WTC11 (cell line): ENCODE results near the gene SH2D3C. TPM values are rescaled to one million over a fixed set of nuclear protein-coding genes. Genes with fewer than 3 reads are reported as not detected.
A peak's percentile ranks its signal among the peaks of the same experiment; 100 is the strongest.

Source experiments
- ATAC-seq: fragments of 200-7000 bp; cut with Tn5 transposase; 2 replicates; pipeline ENCODE4 v1.10.0; 2021; ENCODE audit warnings: mild to moderate bottlenecking, moderate library complexity
- CTCF ChIA-PET: fragments of 300-600 bp; sonication (Branson Sonifier 250); formaldehyde crosslinking; loops from one replicate; lab custom pipeline; 2021; ENCODE audit warnings: antibody characterized with exemption; lab: Charles Lee
- POLR2A ChIA-PET: fragments of 350-600 bp; sonication (Branson Sonifier 250); formaldehyde crosslinking; loops from one replicate; lab custom pipeline; 2021; ENCODE audit warnings: antibody characterized with exemption; lab: Charles Lee
- DNase-seq: peaks from one replicate; pipeline ENCODE4 v3.0.0; 2021; ENCODE audit warnings: low spot score
- H3K27ac Mint-ChIP-seq: 2 replicates; pipeline ENCODE4 v1.8.0; 2021; ENCODE audit warnings: mixed read lengths
- H3K27me3 Mint-ChIP-seq: 2 replicates; pipeline ENCODE4 v1.8.0; 2021; ENCODE audit warnings: low read depth, mild to moderate bottlenecking, moderate library complexity, mixed read lengths
- H3K36me3 Mint-ChIP-seq: 2 replicates; pipeline ENCODE4 v1.8.0; 2021; ENCODE audit warnings: mixed read lengths
- H3K4me1 Mint-ChIP-seq: 2 replicates; pipeline ENCODE4 v1.8.0; 2022; ENCODE audit warnings: mixed read lengths
- H3K4me3 Mint-ChIP-seq: 2 replicates; pipeline ENCODE4 v1.8.0; 2021; ENCODE audit warnings: mild to moderate bottlenecking, moderate library complexity, mixed read lengths
- H3K9me3 Mint-ChIP-seq: 2 replicates; pipeline ENCODE4 v1.8.0; 2021; ENCODE audit warnings: mixed read lengths
- CBFB ChIP-seq: sonication (generic); formaldehyde crosslinking; IDR thresholded peaks from 2 replicates; pipeline ENCODE4 v1.8.1; 2022; ENCODE audit warnings: mild to moderate bottlenecking, low read depth, missing genetic modification reagents
- CREM ChIP-seq: sonication (generic); formaldehyde crosslinking; IDR thresholded peaks from 2 replicates; pipeline ENCODE4 v1.8.1; 2022; ENCODE audit warnings: mild to moderate bottlenecking, missing genetic modification reagents, moderate library complexity
- ESRRA ChIP-seq: sonication (generic); formaldehyde crosslinking; IDR thresholded peaks from 2 replicates; pipeline ENCODE4 v1.8.1; 2022; ENCODE audit warnings: mild to moderate bottlenecking, missing genetic modification reagents, borderline replicate concordance
- ETV6 ChIP-seq: sonication (generic); formaldehyde crosslinking; IDR thresholded peaks from 2 replicates; pipeline ENCODE4 v1.8.1; 2022; ENCODE audit warnings: mild to moderate bottlenecking, missing genetic modification reagents
- GABPB1 ChIP-seq: sonication (generic); formaldehyde crosslinking; IDR thresholded peaks from 2 replicates; pipeline ENCODE4 v1.8.1; 2023; ENCODE audit warnings: mild to moderate bottlenecking, missing genetic modification reagents
- MXD4 ChIP-seq: fragments of 250-450 bp; sonication (Bioruptor Pico); IDR thresholded peaks from 2 replicates; pipeline ENCODE4 v1.8.0; 2021; ENCODE audit warnings: mild to moderate bottlenecking, moderate library complexity, borderline replicate concordance
- MYBL2 ChIP-seq: sonication (generic); formaldehyde crosslinking; IDR thresholded peaks from 2 replicates; pipeline ENCODE4 v1.8.1; 2023; ENCODE audit warnings: mild to moderate bottlenecking, moderate library complexity, missing genetic modification reagents
- SMAD3 ChIP-seq: sonication (generic); formaldehyde crosslinking; IDR thresholded peaks from 2 replicates; pipeline ENCODE4 v1.8.0; 2022; ENCODE audit warnings: missing genetic modification reagents, mild to moderate bottlenecking, borderline replicate concordance
- SP1 ChIP-seq: sonication (generic); formaldehyde crosslinking; conservative IDR thresholded peaks from 2 replicates; pipeline ENCODE4 v1.8.1; 2022; ENCODE audit warnings: missing genetic modification reagents
- TCF7 ChIP-seq: sonication (generic); formaldehyde crosslinking; IDR thresholded peaks from 2 replicates; pipeline ENCODE4 v1.8.0; 2022; ENCODE audit warnings: mild to moderate bottlenecking, low read depth, missing genetic modification reagents, moderate library complexity
- TEAD1 ChIP-seq: sonication (generic); formaldehyde crosslinking; IDR thresholded peaks from 2 replicates; pipeline ENCODE4 v1.8.0; 2022; ENCODE audit warnings: mild to moderate bottlenecking, missing genetic modification reagents
- ZBTB21 ChIP-seq: sonication (generic); formaldehyde crosslinking; IDR thresholded peaks from 2 replicates; pipeline ENCODE4 v1.8.1; 2023; ENCODE audit warnings: mild to moderate bottlenecking, missing genetic modification reagents, borderline replicate concordance
- ZNF396 ChIP-seq: fragments of 250-450 bp; sonication (Bioruptor Pico); IDR thresholded peaks from 2 replicates; pipeline ENCODE4 v1.8.0; 2021; ENCODE audit warnings: mild to moderate bottlenecking, moderate library complexity, borderline replicate concordance
- total RNA-seq: library from RNA; stranded (reverse); gene quantifications from 3 replicates; pipeline ENCODE4 v1.2.3, GENCODE V29; 2021
- TF ChIP-seq, protein P1 (sequence below): sonication (generic); formaldehyde crosslinking; conservative IDR thresholded peaks from 2 replicates; pipeline ENCODE4 v1.8.1; 2023; ENCODE audit warnings: mild to moderate bottlenecking, low read depth, missing genetic modification reagents, moderate library complexity
- TF ChIP-seq, protein P2 (sequence below): sonication (generic); formaldehyde crosslinking; IDR thresholded peaks from 2 replicates; pipeline ENCODE4 v1.8.1; 2022; ENCODE audit warnings: low read depth, missing genetic modification reagents, borderline replicate concordance
- TF ChIP-seq, protein P3 (sequence below): sonication (generic); formaldehyde crosslinking; IDR thresholded peaks from 2 replicates; pipeline ENCODE4 v1.8.0; 2023; ENCODE audit warnings: mild to moderate bottlenecking, missing genetic modification reagents
- TF ChIP-seq, protein P4 (sequence below): sonication (generic); formaldehyde crosslinking; IDR thresholded peaks from 2 replicates; pipeline ENCODE4 v1.8.0; 2023; ENCODE audit warnings: missing genetic modification reagents, mild to moderate bottlenecking, borderline replicate concordance
- TF ChIP-seq, protein P5 (sequence below): sonication (generic); formaldehyde crosslinking; IDR thresholded peaks from 2 replicates; pipeline ENCODE4 v1.8.1; 2023; ENCODE audit warnings: mild to moderate bottlenecking, missing genetic modification reagents, moderate library complexity

SH2D3C gene
- total RNA-seq, 1 experiment from 2014 or later: 5.4 TPM

DNA sequence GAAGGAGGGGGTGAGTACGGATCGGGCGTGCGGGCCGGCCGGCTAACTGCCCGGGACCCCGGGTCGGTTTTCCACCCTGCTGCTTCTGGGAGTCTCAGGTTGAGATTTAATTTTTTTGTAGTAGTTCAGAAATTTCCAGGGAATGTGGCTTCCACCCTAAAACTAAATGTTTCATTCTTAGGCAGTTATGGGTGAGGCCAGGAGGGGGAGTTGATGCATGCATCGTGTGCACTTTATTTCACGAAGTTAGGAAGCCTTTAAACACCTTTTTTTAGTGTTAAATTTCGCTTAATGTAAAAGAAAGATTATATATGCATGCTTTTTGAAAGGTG, 8.3 kb upstream of the SH2D3C start (continued):
- TF ChIP-seq, protein P1, sequence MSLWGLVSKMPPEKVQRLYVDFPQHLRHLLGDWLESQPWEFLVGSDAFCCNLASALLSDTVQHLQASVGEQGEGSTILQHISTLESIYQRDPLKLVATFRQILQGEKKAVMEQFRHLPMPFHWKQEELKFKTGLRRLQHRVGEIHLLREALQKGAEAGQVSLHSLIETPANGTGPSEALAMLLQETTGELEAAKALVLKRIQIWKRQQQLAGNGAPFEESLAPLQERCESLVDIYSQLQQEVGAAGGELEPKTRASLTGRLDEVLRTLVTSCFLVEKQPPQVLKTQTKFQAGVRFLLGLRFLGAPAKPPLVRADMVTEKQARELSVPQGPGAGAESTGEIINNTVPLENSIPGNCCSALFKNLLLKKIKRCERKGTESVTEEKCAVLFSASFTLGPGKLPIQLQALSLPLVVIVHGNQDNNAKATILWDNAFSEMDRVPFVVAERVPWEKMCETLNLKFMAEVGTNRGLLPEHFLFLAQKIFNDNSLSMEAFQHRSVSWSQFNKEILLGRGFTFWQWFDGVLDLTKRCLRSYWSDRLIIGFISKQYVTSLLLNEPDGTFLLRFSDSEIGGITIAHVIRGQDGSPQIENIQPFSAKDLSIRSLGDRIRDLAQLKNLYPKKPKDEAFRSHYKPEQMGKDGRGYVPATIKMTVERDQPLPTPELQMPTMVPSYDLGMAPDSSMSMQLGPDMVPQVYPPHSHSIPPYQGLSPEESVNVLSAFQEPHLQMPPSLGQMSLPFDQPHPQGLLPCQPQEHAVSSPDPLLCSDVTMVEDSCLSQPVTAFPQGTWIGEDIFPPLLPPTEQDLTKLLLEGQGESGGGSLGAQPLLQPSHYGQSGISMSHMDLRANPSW (CRISPR knock-in tag): no peak
- TF ChIP-seq ZBTB21 (CRISPR knock-in tag) (no peak), MXD4 (CRISPR knock-in tag) (no peak), SP1 (CRISPR knock-in tag) (no peak), ETV6 (CRISPR knock-in tag) (no peak), MYBL2 (CRISPR knock-in tag) (no peak)
- TF ChIP-seq, protein P2, sequence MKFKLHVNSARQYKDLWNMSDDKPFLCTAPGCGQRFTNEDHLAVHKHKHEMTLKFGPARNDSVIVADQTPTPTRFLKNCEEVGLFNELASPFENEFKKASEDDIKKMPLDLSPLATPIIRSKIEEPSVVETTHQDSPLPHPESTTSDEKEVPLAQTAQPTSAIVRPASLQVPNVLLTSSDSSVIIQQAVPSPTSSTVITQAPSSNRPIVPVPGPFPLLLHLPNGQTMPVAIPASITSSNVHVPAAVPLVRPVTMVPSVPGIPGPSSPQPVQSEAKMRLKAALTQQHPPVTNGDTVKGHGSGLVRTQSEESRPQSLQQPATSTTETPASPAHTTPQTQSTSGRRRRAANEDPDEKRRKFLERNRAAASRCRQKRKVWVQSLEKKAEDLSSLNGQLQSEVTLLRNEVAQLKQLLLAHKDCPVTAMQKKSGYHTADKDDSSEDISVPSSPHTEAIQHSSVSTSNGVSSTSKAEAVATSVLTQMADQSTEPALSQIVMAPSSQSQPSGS (CRISPR knock-in tag): no peak

DNA sequence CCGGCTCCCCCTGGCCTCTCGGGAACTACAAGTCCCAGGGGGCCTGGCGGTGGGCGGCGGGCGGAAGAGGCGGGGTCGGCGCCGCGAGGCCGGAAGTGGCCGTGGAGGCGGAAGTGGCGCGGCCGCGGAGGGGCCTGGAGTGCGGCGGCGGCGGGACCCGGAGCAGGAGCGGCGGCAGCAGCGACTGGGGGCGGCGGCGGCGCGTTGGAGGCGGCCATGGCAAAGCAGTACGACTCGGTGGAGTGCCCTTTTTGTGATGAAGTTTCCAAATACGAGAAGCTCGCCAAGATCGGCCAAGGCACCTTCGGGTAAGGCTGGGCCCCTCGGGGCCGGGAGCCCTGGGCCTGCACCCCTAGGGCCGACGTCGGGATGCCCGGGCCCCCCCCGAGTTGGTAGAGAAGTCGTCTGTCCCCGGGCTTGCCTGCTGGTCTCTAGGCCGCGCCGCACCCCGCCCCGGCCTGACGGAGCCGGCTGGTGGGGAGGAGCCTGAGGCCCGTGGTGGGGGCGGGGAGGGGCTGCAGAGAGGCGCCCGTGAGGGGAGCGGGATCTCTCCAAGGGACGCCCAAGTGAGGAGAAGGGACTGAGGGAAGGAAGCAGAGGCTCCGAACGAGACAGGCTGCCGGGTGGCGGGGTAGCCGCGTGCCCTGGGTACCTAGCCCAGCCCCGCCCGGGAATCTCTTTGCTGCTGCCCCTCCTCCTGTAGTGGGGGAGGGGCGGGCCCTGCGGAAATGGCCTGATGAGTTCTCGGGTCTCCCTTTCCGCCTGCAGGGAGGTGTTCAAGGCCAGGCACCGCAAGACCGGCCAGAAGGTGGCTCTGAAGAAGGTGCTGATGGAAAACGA, 7.7 kb upstream of the SH2D3C start, which contains the start of gene CDK9:
Gene CDK9, plus strand, starts transcription at position 102 of the 840 bp plus-strand sequence. Its CDS starts 115 bp downstream, at position 217.
- Mint-ChIP-seq H3K27ac (peak within 1 kb of the TSS; percentile 93), H3K9me3 (no peaks in the 10 kb centered on the region), H3K36me3 (peaks cover 43% of the 10 kb centered on the region), H3K4me3 (peak within 1 kb of the TSS; percentile 97), H3K27me3 (no peaks in the 10 kb centered on the region), H3K4me1 (peaks cover 20% of the 10 kb centered on the region)
- ChIA-PET CTCF (interaction anchor here (0.5 to 2.9 kb wide), 16 partner anchors 10 to 135 kb away, joined by 3 to 38 read pairs (median 4); partner anchors contain the start of genes FPGS, ST6GALNAC4 and TOR2A), POLR2A (interaction anchor here (0.7 to 1.2 kb wide), 6 partner anchors 15 to 84 kb away, joined by 3 to 4 read pairs (median 3); no protein-coding TSS in a partner anchor)
- DNase-seq: peak; percentile 93
- ATAC-seq: peak; percentile 64
- TF ChIP-seq, protein P3, sequence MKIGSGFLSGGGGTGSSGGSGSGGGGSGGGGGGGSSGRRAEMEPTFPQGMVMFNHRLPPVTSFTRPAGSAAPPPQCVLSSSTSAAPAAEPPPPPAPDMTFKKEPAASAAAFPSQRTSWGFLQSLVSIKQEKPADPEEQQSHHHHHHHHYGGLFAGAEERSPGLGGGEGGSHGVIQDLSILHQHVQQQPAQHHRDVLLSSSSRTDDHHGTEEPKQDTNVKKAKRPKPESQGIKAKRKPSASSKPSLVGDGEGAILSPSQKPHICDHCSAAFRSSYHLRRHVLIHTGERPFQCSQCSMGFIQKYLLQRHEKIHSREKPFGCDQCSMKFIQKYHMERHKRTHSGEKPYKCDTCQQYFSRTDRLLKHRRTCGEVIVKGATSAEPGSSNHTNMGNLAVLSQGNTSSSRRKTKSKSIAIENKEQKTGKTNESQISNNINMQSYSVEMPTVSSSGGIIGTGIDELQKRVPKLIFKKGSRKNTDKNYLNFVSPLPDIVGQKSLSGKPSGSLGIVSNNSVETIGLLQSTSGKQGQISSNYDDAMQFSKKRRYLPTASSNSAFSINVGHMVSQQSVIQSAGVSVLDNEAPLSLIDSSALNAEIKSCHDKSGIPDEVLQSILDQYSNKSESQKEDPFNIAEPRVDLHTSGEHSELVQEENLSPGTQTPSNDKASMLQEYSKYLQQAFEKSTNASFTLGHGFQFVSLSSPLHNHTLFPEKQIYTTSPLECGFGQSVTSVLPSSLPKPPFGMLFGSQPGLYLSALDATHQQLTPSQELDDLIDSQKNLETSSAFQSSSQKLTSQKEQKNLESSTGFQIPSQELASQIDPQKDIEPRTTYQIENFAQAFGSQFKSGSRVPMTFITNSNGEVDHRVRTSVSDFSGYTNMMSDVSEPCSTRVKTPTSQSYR (CRISPR knock-in tag): peak; percentile 94
- TF ChIP-seq GABPB1 (0 out of 2 replicates have a peak, but pooled peaks have one; percentile 10), CREM (CRISPR knock-in tag) (0 out of 2 replicates have a peak, but pooled peaks have one; percentile 34), ZNF396 (no peak), TCF7 (CRISPR knock-in tag) (no peak), SMAD3 (peak; percentile 18; the same call in 1 of the 2 replicates), CBFB (0 out of 2 replicates have a peak, but pooled peaks have one; percentile 83), ESRRA (peak; percentile 3; the same call in 1 of the 2 replicates), SP1 (CRISPR knock-in tag) (peak; percentile 96), TEAD1 (CRISPR knock-in tag) (0 out of 2 replicates have a peak, but pooled peaks have one; percentile 58)
- TF ChIP-seq, protein P1 (CRISPR knock-in tag): peak; percentile 78
- TF ChIP-seq, protein P4, sequence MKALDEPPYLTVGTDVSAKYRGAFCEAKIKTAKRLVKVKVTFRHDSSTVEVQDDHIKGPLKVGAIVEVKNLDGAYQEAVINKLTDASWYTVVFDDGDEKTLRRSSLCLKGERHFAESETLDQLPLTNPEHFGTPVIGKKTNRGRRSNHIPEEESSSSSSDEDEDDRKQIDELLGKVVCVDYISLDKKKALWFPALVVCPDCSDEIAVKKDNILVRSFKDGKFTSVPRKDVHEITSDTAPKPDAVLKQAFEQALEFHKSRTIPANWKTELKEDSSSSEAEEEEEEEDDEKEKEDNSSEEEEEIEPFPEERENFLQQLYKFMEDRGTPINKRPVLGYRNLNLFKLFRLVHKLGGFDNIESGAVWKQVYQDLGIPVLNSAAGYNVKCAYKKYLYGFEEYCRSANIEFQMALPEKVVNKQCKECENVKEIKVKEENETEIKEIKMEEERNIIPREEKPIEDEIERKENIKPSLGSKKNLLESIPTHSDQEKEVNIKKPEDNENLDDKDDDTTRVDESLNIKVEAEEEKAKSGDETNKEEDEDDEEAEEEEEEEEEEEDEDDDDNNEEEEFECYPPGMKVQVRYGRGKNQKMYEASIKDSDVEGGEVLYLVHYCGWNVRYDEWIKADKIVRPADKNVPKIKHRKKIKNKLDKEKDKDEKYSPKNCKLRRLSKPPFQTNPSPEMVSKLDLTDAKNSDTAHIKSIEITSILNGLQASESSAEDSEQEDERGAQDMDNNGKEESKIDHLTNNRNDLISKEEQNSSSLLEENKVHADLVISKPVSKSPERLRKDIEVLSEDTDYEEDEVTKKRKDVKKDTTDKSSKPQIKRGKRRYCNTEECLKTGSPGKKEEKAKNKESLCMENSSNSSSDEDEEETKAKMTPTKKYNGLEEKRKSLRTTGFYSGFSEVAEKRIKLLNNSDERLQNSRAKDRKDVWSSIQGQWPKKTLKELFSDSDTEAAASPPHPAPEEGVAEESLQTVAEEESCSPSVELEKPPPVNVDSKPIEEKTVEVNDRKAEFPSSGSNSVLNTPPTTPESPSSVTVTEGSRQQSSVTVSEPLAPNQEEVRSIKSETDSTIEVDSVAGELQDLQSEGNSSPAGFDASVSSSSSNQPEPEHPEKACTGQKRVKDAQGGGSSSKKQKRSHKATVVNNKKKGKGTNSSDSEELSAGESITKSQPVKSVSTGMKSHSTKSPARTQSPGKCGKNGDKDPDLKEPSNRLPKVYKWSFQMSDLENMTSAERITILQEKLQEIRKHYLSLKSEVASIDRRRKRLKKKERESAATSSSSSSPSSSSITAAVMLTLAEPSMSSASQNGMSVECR (CRISPR knock-in tag): 0 out of 2 replicates have a peak, but pooled peaks have one; percentile 57
- TF ChIP-seq, protein P5, sequence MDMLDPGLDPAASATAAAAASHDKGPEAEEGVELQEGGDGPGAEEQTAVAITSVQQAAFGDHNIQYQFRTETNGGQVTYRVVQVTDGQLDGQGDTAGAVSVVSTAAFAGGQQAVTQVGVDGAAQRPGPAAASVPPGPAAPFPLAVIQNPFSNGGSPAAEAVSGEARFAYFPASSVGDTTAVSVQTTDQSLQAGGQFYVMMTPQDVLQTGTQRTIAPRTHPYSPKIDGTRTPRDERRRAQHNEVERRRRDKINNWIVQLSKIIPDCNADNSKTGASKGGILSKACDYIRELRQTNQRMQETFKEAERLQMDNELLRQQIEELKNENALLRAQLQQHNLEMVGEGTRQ (CRISPR knock-in tag): peak; percentile 52
